Measurements from ENCODE around the gene C19orf12. TPM values are rescaled to one million over a fixed set of nuclear protein-coding genes. Genes with fewer than 3 reads are reported as not detected.

Gene C19orf12
- total and polyA plus RNA-seq, 2 of the 13 experiments (the other 11 are each of a cell fraction or from before 2014, with no cell fraction given): 17.7 to 34.4 TPM

DNA sequence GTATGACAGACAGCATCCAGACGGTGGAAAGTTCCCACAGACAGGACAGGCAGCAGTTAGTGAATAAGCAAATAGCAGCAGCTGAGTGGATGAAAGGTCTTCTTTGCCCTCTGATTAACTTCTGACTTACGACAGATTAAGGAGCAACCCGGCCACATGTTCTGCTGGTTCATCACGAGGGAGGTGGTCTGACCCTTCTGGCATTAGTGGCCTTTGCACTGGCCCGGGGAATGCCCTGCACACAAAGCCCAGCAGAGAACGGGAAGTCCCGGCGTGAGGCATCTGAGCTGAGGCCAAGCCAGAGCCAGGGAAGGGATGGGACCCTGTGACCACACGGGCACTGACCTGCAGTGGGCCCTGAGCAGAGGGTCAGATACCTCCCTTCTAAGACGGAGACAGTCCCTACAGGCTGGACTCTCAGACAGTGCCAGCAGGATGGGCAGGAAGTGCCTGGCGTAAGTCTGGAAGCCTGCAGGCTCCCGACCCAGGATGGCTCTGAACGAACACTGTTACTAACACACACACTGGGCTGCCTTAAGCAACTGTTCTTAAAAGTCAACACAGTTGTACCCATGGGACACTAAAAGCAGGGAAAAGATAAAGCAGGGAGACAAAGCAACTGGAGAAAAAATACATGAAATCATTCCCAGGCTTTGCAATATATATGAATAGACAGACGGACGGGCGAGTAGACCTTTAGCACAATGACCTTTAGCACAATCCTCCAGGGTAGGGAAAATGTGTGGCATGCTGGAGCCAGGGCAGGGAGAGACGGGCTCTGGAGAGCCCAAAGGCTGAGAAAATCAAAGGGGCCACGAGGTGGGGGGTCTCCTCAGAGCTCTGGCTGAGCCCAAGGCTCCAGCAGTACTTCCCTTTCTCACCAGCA is 6.3 kb downstream of the C19orf12 start (continued):
- TF ChIP-seq HHEX (CRISPR knock-in tag; IDR thresholded peaks at IDR 0.05) (no peak), PPARG (CRISPR knock-in tag; conservative IDR thresholded peaks at IDR 0.05) (peak; percentile 96), SIN3B (IDR thresholded peaks at IDR 0.05; ENCODE audit: low read length) (no peak), ZNF563 (CRISPR knock-in tag; IDR thresholded peaks at IDR 0.05) (no peak), ZNF496 (CRISPR knock-in tag; IDR thresholded peaks at IDR 0.05; ENCODE audit: insufficient replicate concordance) (no peak), SRF (IDR thresholded peaks at IDR 0.05; ENCODE audit: low read depth, low read length) (no peak), U2AF2 (IDR thresholded peaks at IDR 0.05; ENCODE audit: low read depth, low read length) (no peak), JDP2 (CRISPR knock-in tag; IDR thresholded peaks at IDR 0.05; ENCODE audit: borderline replicate concordance) (no peak), RFX1 (IDR thresholded peaks at IDR 0.05) (no peak), SMAD3 (CRISPR knock-in tag; IDR thresholded peaks at IDR 0.05) (no peak), PITX1 (CRISPR knock-in tag; IDR thresholded peaks at IDR 0.05) (peak; percentile 74), ZNF317 (CRISPR knock-in tag; IDR thresholded peaks at IDR 0.05) (0 out of 2 replicates have a peak, but pooled peaks have one; percentile 56), ZNF274 (CRISPR knock-in tag; IDR thresholded peaks at IDR 0.05) (0 out of 2 replicates have a peak, but pooled peaks have one; percentile 46), ZKSCAN8 (CRISPR knock-in tag; IDR thresholded peaks at IDR 0.05; ENCODE audit: borderline replicate concordance) (0 out of 2 replicates have a peak, but pooled peaks have one; percentile 21), ZNF713 (CRISPR knock-in tag; IDR thresholded peaks at IDR 0.05) (no peak), TCF7L2 (IDR thresholded peaks at IDR 0.05; ENCODE audit: low read depth, low read length) (no peak), ZNF260 (CRISPR knock-in tag; IDR thresholded peaks at IDR 0.05; ENCODE audit: borderline replicate concordance, low read depth) (no peak), KAT2B (IDR thresholded peaks at IDR 0.05; ENCODE audit: borderline replicate concordance, low read depth, low read length) (no peak), HOXA5 (CRISPR knock-in tag; IDR thresholded peaks at IDR 0.05) (no peak), NONO (IDR thresholded peaks at IDR 0.05) (no peak), NONO (CRISPR knock-in tag; conservative IDR thresholded peaks at IDR 0.05) (peak; percentile 67; the same call in 1 of the 2 replicates), ZNF232 (CRISPR knock-in tag; IDR thresholded peaks at IDR 0.05; ENCODE audit: borderline replicate concordance) (0 out of 2 replicates have a peak, but pooled peaks have one; percentile 34), ELF3 (CRISPR knock-in tag; IDR thresholded peaks at IDR 0.05) (no peak), KLF6 (CRISPR knock-in tag; IDR thresholded peaks at IDR 0.05) (no peak)
- TF ChIP-seq, protein P1, sequence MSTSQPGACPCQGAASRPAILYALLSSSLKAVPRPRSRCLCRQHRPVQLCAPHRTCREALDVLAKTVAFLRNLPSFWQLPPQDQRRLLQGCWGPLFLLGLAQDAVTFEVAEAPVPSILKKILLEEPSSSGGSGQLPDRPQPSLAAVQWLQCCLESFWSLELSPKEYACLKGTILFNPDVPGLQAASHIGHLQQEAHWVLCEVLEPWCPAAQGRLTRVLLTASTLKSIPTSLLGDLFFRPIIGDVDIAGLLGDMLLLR (CRISPR knock-in tag; IDR thresholded peaks at IDR 0.05): peak; percentile 58; the same call in 1 of the 2 replicates
- TF ChIP-seq, protein P2, sequence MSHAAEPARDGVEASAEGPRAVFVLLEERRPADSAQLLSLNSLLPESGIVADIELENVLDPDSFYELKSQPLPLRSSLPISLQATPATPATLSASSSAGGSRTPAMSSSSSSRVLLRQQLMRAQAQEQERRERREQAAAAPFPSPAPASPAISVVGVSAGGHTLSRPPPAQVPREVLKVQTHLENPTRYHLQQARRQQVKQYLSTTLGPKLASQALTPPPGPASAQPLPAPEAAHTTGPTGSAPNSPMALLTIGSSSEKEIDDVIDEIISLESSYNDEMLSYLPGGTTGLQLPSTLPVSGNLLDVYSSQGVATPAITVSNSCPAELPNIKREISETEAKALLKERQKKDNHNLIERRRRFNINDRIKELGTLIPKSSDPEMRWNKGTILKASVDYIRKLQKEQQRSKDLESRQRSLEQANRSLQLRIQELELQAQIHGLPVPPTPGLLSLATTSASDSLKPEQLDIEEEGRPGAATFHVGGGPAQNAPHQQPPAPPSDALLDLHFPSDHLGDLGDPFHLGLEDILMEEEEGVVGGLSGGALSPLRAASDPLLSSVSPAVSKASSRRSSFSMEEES (CRISPR knock-in tag; IDR thresholded peaks at IDR 0.05): peak; percentile 88
- TF ChIP-seq, protein P3, sequence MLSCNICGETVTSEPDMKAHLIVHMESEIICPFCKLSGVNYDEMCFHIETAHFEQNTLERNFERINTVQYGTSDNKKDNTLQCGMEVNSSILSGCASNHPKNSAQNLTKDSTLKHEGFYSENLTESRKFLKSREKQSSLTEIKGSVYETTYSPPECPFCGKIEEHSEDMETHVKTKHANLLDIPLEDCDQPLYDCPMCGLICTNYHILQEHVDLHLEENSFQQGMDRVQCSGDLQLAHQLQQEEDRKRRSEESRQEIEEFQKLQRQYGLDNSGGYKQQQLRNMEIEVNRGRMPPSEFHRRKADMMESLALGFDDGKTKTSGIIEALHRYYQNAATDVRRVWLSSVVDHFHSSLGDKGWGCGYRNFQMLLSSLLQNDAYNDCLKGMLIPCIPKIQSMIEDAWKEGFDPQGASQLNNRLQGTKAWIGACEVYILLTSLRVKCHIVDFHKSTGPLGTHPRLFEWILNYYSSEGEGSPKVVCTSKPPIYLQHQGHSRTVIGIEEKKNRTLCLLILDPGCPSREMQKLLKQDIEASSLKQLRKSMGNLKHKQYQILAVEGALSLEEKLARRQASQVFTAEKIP (CRISPR knock-in tag; IDR thresholded peaks at IDR 0.05; ENCODE audit: borderline replicate concordance): no peak
